CD14-positive monocyte (primary cell): ENCODE measurements around the gene GFI1. TPM values are rescaled to one million over a fixed set of nuclear protein-coding genes. Genes with fewer than 3 reads are reported as not detected.
A peak's percentile ranks its signal among the peaks of the same experiment; 100 is the strongest.

ENCODE experiments used
- DNase-seq, 3 donors: peaks; one replicate each; pipeline ENCODE4 v3.0.0-alpha.2; 2011 to 2022
- H2AFZ ChIP-seq: 2 replicates; pipeline ENCODE4 v1.6.0; 2012; ENCODE audit warnings: mild to moderate bottlenecking, low read depth, low read length, inconsistent platforms; ENCODE audit not compliant: insufficient read depth, poor library complexity, severe bottlenecking
- H3K27ac ChIP-seq, 2 donors: 1 replicate in 1 of 2; 2 replicates in 1 of 2; pipeline ENCODE4 v1.5.1; 2012 to 2013; ENCODE audit warnings: low read length in 2 of 2, control low read depth in 1 of 2, inconsistent platforms in 1 of 2, low read depth in 1 of 2, mild to moderate bottlenecking in 1 of 2
- H3K27me3 ChIP-seq, 2 donors: one replicate each; pipeline versions ENCODE4 v1.6.0 to v1.6.1; 2011 to 2013; ENCODE audit warnings: low read length in 2 of 2; ENCODE audit not compliant: control insufficient read depth in 2 of 2, insufficient read depth in 2 of 2
- H3K36me3 ChIP-seq, 2 donors: replicated peaks in 1 of 2; 1 replicate in 1 of 2; 2 replicates in 1 of 2; pipeline versions ENCODE4 v1.5.1 to v1.6.1; 2012 to 2013; ENCODE audit warnings: low read length in 2 of 2, control low read depth in 1 of 2, inconsistent platforms in 1 of 2, mild to moderate bottlenecking in 1 of 2; ENCODE audit not compliant: insufficient read depth in 2 of 2, control insufficient read depth in 1 of 2
- H3K4me1 ChIP-seq, 2 donors: 1 replicate in 1 of 2; 2 replicates in 1 of 2; pipeline versions ENCODE4 v1.5.1 to v1.6.1; 2012 to 2013; ENCODE audit warnings: low read length in 2 of 2, control low read depth in 1 of 2, inconsistent platforms in 1 of 2, mild to moderate bottlenecking in 1 of 2, moderate library complexity in 1 of 2; ENCODE audit not compliant: insufficient read depth in 2 of 2, control insufficient read depth in 1 of 2
- H3K4me2 ChIP-seq: replicated peaks from 2 replicates; pipeline ENCODE3; 2012; ENCODE audit warnings: low read length, moderate library complexity, mild to moderate bottlenecking; ENCODE audit not compliant: poor library complexity, severe bottlenecking; ENCODE audit errors: extremely low read depth
- H3K4me3 ChIP-seq, 3 experiments: fragments of 200-600 bp in 1 of 3; sonication (generic) in 1 of 3; replicated peaks in 1 of 3; 1 replicate in 2 of 3; 2 replicates in 1 of 3; pipeline ENCODE4 v1.5.1; 2011 to 2013; ENCODE audit warnings: low read length in 3 of 3, mild to moderate bottlenecking in 3 of 3, control low read depth in 2 of 3, low read depth in 2 of 3, inconsistent platforms in 1 of 3, moderate library complexity in 1 of 3
- H3K79me2 ChIP-seq: 2 replicates; pipeline ENCODE4 v1.6.0; 2012; ENCODE audit warnings: mild to moderate bottlenecking, control low read depth, inconsistent platforms, low read length, moderate library complexity; ENCODE audit not compliant: insufficient read depth
- H3K9ac ChIP-seq: 2 replicates; pipeline ENCODE4 v1.6.0; 2017; ENCODE audit warnings: low read length, mild to moderate bottlenecking; ENCODE audit not compliant: insufficient read depth, poor library complexity, severe bottlenecking
- H3K9me3 ChIP-seq, 2 donors: replicated peaks in 1 of 2; 1 replicate in 1 of 2; 2 replicates in 1 of 2; pipeline versions ENCODE4 v1.5.1 to v1.6.1; 2012 to 2013; ENCODE audit warnings: low read length in 2 of 2, control low read depth in 1 of 2; ENCODE audit not compliant: control insufficient read depth in 1 of 2, insufficient read depth in 1 of 2
- H4K20me1 ChIP-seq: 2 replicates; pipeline ENCODE4 v1.6.0; 2012; ENCODE audit warnings: mild to moderate bottlenecking, low read length, control low read depth, moderate library complexity; ENCODE audit not compliant: insufficient read depth
- H3K27ac Mint-ChIP-seq, 7 donors: one replicate each; pipeline ENCODE4 v1.8.0; 2020; ENCODE audit warnings: mild to moderate bottlenecking in 7 of 7, mixed read lengths in 7 of 7, moderate library complexity in 6 of 7, inconsistent platforms in 2 of 7
- H3K27me3 Mint-ChIP-seq, 3 donors: one replicate each; pipeline ENCODE4 v1.8.0; 2021 to 2022; ENCODE audit warnings: low read depth in 3 of 3, mild to moderate bottlenecking in 3 of 3, mixed read lengths in 3 of 3, moderate library complexity in 3 of 3, inconsistent platforms in 1 of 3
- H3K36me3 Mint-ChIP-seq, 2 donors: one replicate each; pipeline ENCODE4 v1.8.0; 2020; ENCODE audit warnings: mixed read lengths in 2 of 2, inconsistent platforms in 1 of 2, mild to moderate bottlenecking in 1 of 2
- H3K4me1 Mint-ChIP-seq: one replicate; pipeline ENCODE4 v1.8.0; 2020; ENCODE audit warnings: mild to moderate bottlenecking, mixed read lengths
- H3K4me3 Mint-ChIP-seq, 2 donors: one replicate each; pipeline ENCODE4 v1.8.0; 2020; ENCODE audit warnings: mild to moderate bottlenecking in 2 of 2, mixed read lengths in 2 of 2, moderate library complexity in 1 of 2
- H3K9me3 Mint-ChIP-seq, 7 donors: one replicate each; pipeline ENCODE4 v1.8.0; 2020 to 2022; ENCODE audit warnings: mixed read lengths in 7 of 7, mild to moderate bottlenecking in 6 of 7, moderate library complexity in 6 of 7, inconsistent platforms in 2 of 7
- WGBS: methylation state at CpG from one replicate; pipeline ENCODE4 v1.1.5; 2013; ENCODE audit warnings: missing lambda C conversion rate; ENCODE audit not compliant: insufficient coverage; 5-methylcytosine and 5-hydroxymethylcytosine counted together
- intact Hi-C, 2 donors: fragments of 100-400 bp; cut with micrococcal nuclease; formaldehyde crosslinking; loops; one replicate each; pipeline versions ENCODE4 v1.15.0 to v1.15.1; 2023
- polyA plus RNA-seq, 3 donors: library from polyadenylated mRNA; depleted of rRNA in 1 of 3; unstranded in 2 of 3; stranded (reverse) in 1 of 3; fragments of 300-500 nt in 2 of 3; fragments of >200 nt in 1 of 3; fragmentation: Illumina TruSeq in 2 of 3; gene quantifications; 1 replicate in 2 of 3; 2 replicates in 1 of 3; pipeline ENCODE4 v1.2.3, GENCODE V29; 2012 to 2021
- TF ChIP-seq, protein P1 (sequence below): fragments of 200-600 bp; IDR thresholded peaks from one replicate; pipeline ENCODE4 v1.8.0; 2022; ENCODE audit warnings: antibody characterized with exemption, mild to moderate bottlenecking

Gene GFI1
- polyA plus RNA-seq, 3 donors, result 0.35 TPM; not detected in 2

GRCh38 chr1:92483610-92484471 lies 2.9 kb downstream of the GFI1 start:
- Histone ChIP-seq H3K4me1 (peaks cover 40 to 48% of the 10 kb centered on the region in 2 donors), H3K4me2 (peak overlapping the region; percentile 98), H3K9me3 (no peaks in the 10 kb centered on the region), H3K4me3 (peak overlapping the region; percentile 62 to 94 (median 71)), H3K36me3 (no peaks in the 10 kb centered on the region), H4K20me1 (no peaks in the 10 kb centered on the region), H2AFZ (peak overlapping the region; percentile 92), H3K27me3 (peaks cover 0 to 31% of the 10 kb centered on the region in 2 donors), H3K79me2 (peaks cover 55% of the 10 kb centered on the region), H3K9ac (peak overlapping the region; percentile 65), H3K27ac (no peak overlapping the region)
- under 1% methylated on average over 43 of the region's 56 CpGs for WGBS
- H3K27me3 Mint-ChIP-seq, result peaks cover 27 to 41% (median 32%) of the 10 kb centered on the region in 3 donors
- H3K4me3 Mint-ChIP-seq, result peak overlapping the region; percentile 95 to 98
- peak in 1 of 3 donors; percentile 21 for DNase-seq
- H3K9me3 Mint-ChIP-seq, result peaks cover 0 to 10% (median 4%) of the 10 kb centered on the region in 7 donors
- TF ChIP-seq, protein P1, sequence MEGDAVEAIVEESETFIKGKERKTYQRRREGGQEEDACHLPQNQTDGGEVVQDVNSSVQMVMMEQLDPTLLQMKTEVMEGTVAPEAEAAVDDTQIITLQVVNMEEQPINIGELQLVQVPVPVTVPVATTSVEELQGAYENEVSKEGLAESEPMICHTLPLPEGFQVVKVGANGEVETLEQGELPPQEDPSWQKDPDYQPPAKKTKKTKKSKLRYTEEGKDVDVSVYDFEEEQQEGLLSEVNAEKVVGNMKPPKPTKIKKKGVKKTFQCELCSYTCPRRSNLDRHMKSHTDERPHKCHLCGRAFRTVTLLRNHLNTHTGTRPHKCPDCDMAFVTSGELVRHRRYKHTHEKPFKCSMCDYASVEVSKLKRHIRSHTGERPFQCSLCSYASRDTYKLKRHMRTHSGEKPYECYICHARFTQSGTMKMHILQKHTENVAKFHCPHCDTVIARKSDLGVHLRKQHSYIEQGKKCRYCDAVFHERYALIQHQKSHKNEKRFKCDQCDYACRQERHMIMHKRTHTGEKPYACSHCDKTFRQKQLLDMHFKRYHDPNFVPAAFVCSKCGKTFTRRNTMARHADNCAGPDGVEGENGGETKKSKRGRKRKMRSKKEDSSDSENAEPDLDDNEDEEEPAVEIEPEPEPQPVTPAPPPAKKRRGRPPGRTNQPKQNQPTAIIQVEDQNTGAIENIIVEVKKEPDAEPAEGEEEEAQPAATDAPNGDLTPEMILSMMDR, result no peak
- H3K36me3 Mint-ChIP-seq, result peaks cover 4 to 8% of the 10 kb centered on the region in 2 donors
- H3K27ac Mint-ChIP-seq, result peak overlapping the region in 4 of 7 donors; percentile 18 to 61 (median 55)
- H3K4me1 Mint-ChIP-seq, result peaks cover 39% of the 10 kb centered on the region
- intact Hi-C loops, result loop anchor here in 1 of 2 donors (10.0 kb wide), 1 partner anchor 179 kb away; no protein-coding TSS in a partner anchor
